ENCODE measurements around the gene ASNS. TPM values are rescaled to one million over a fixed set of nuclear protein-coding genes. Genes with fewer than 3 reads are reported as not detected.
"Not testable (repeated sequence)": the region's sequence is repeated elsewhere in the genome, so short reads cannot be mapped to it uniquely, and the experiment has no call there.

The ASNS gene
- total RNA-seq, result 4.3 TPM

GRCh38 chr7:97872025-97872669 is at the start of gene ASNS:
Gene ASNS (minus strand): TSS chr7:97872408. CDS start chr7:97869156, 3,252 bp downstream.
- DNase-seq (ENCODE audit: low read depth in 2 of 3, low spot score in 2 of 3), result peak; percentile 59 to 89 (median 88)

GRCh38 chr7:97921254-97921653 is 49.0 kb upstream of the ASNS start:
- DNase-seq (ENCODE audit: low read depth in 2 of 3, low spot score in 2 of 3), result not testable (repeated sequence)

GRCh38 chr7:97915267-97915666 is 43.1 kb upstream of the ASNS start:
- DNase-seq (ENCODE audit: low read depth in 2 of 3, low spot score in 2 of 3), result not testable (repeated sequence)

DNA sequence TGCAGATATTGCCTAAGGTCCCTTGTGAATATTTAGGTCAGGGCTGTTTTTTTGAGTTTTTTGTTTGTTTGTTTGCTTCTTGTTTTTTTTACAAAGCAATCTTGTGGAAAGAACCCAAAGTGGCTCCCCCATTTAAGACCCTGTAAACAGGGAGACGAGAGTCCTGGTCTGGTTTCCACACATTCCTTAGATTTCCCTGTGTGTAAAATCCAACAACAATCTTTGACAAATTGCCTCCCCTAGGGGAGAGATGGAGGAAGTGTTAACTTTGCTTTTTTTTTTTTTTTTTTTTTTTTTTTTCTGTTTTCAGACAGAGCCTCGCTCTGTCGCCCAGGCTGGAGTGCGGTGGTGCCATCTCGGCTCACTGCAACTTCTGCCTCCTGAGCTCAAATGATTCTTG is 40.1 kb upstream of the ASNS start:
- not testable (repeated sequence) for DNase-seq (ENCODE audit: low read depth in 2 of 3, low spot score in 2 of 3)

- DNase-seq (ENCODE audit: low read depth in 2 of 3, low spot score in 2 of 3), result not testable (repeated sequence)
Observed at GRCh38 chr7:97896893-97897292, 24.7 kb upstream of the ASNS start.

DNA sequence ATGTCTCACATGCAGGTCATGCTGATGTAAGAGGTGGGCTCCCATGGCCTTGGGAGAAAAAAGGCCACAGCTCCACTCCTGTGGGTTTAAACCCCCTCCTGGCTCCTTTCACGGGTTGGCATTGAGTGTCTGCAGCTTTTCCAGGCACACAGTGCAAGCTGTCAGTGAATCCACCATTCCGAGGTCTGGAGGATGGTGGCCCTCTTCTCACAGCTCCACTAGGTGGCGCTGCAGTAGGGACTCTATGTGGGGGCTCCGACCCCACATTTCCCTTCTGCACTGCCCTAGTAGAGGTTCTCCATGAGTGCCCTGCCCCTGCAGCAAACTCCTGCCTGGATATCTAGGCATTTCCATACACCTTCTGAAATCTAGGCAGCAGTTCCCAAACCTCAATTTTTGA is 19.5 kb upstream of the ASNS start:
- DNase-seq (ENCODE audit: low read depth in 2 of 3, low spot score in 2 of 3), result not testable (repeated sequence)

- not testable (repeated sequence) for DNase-seq (ENCODE audit: low read depth in 2 of 3, low spot score in 2 of 3)
Observed at GRCh38 chr7:97879527-97879926, 7.3 kb upstream of the ASNS start.

- not testable (repeated sequence) for DNase-seq (ENCODE audit: low read depth in 2 of 3, low spot score in 2 of 3)
Observed at GRCh38 chr7:97874894-97875293, 2.7 kb upstream of the ASNS start.

DNA sequence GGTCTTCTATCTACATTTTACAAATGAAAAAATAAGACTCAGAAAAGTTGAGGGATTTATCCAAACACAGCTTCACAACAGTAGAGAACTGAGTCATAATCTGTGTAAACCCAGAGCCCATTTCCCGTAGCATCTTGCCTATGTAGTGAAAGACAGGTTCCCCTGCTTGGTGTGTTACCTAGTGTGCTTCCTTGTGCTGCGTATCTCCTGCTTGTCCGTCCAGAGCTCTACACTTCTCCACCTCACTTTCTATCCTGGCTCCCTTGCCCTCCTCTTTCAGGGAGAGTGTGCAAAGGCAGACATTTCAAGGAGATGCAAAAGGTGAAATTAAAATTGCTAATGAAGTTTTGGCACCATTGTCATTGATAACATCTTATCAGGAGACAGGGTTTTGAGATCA is 1.4 kb upstream of the ASNS start:
- DNase-seq (ENCODE audit: low read depth in 2 of 3, low spot score in 2 of 3), result no peak

- DNase-seq (ENCODE audit: low read depth in 2 of 3, low spot score in 2 of 3), result peak in 2 of 3 donors; percentile 17 to 22
Observed at GRCh38 chr7:97871659-97872024, 566 bp downstream of the ASNS start.

GRCh38 chr7:97868788-97869187 is 3.4 kb downstream of the ASNS start:
- no peak for DNase-seq (ENCODE audit: low read depth in 2 of 3, low spot score in 2 of 3)

DNA sequence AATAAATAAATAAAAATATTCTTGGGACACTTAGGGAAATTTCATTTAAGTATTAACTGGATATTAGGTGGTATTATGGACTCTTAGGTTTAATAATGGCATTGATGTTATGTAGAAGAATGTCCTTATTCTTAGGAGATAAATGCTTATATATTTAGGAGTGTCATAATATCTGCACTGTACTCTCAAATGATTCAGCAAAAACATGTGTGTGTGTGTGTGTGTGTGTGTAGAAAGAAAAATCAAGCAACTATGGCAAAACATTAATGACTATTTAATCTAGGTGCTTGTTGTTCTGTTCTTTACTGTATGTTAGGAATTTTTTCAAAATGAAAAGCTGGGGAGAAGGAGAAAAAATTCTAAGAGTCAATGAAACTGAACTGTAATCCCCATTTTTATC is 3.9 kb downstream of the ASNS start:
- no peak for DNase-seq (ENCODE audit: low read depth in 2 of 3, low spot score in 2 of 3)

- DNase-seq (ENCODE audit: low read depth in 2 of 3, low spot score in 2 of 3), result no peak
Observed at GRCh38 chr7:97865104-97865503, 7.1 kb downstream of the ASNS start.

DNA sequence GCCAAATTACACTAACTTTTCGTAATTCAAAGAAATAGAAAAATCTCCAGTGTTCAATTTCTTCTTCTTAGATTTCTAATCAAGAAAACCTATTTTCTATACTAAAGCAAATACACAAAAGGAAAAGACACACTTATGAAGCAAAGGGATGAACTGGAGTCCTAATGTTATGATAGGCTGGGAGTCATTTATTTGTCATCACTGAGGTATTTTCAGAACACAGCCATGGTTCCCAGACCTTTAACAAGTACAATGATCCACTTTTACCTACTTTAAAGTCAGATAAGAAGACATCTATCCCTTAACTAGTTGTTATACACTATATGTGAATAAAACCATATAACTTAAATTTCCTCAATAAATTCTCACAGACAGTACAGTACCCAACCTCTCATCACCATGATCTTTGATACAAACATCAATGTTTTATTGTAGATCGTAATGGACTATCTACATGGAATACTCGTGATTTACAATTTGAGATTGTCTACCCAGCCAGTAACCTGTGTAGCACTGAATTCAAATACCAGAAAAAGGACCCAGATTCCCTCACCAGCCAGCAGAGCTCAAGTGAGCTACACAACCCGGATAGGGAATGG is 12.5 kb downstream of the ASNS start:
- DNase-seq (ENCODE audit: low read depth in 2 of 3, low spot score in 2 of 3), result no peak

GRCh38 chr7:97858221-97858620 is 14.0 kb downstream of the ASNS start:
- no peak for DNase-seq (ENCODE audit: low read depth in 2 of 3, low spot score in 2 of 3)

GRCh38 chr7:97857544-97857943 is 14.7 kb downstream of the ASNS start:
- no peak for DNase-seq (ENCODE audit: low read depth in 2 of 3, low spot score in 2 of 3)

DNA sequence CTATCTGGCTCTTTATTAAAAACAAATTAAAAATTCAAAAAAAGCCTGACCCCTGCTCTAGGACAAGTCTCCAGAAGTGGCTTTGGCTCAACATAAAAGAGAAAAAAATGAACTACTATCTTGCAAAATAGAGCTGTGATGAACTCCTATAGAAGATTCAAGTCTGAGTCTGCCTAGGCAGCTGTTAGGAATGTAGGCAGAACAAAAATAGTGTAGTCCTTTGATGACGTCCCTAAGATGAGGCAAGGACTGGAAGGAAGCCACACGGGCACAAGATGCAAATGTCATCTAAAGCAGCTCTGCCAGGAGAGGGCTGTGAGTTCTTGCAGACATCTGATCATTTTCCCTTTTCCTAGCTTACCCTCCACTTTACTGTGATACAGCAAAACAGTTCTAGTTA is 20.5 kb downstream of the ASNS start:
- no peak for DNase-seq (ENCODE audit: low read depth in 2 of 3, low spot score in 2 of 3)

- DNase-seq (ENCODE audit: low read depth in 2 of 3, low spot score in 2 of 3), result not testable (repeated sequence)
Observed at GRCh38 chr7:97850262-97851031, 21.8 kb downstream of the ASNS start.

GRCh38 chr7:97847791-97848190 is 24.4 kb downstream of the ASNS start:
- DNase-seq (ENCODE audit: low read depth in 2 of 3, low spot score in 2 of 3), result peak in 1 of 3 donors; percentile 72

DNA sequence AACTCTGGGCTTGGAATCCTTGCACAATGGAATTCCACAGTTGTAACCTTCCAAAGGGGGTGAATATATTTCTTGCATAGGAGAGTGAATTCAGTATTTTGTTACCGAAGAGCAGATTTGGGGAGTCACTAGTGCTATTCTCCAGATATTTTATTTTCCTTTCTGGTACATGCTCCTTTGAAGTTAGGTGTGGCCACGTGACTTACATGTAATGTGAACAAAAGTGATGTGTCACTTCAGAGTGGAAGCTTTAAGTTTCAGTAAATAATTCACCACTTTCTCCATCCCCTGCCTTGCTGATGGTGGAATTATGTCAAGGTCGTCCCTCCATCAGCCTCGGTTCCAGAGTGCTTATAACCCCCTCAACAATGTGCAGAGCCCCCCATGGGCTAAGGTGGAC is 25.3 kb downstream of the ASNS start:
- DNase-seq (ENCODE audit: low read depth in 2 of 3, low spot score in 2 of 3), result no peak

DNA sequence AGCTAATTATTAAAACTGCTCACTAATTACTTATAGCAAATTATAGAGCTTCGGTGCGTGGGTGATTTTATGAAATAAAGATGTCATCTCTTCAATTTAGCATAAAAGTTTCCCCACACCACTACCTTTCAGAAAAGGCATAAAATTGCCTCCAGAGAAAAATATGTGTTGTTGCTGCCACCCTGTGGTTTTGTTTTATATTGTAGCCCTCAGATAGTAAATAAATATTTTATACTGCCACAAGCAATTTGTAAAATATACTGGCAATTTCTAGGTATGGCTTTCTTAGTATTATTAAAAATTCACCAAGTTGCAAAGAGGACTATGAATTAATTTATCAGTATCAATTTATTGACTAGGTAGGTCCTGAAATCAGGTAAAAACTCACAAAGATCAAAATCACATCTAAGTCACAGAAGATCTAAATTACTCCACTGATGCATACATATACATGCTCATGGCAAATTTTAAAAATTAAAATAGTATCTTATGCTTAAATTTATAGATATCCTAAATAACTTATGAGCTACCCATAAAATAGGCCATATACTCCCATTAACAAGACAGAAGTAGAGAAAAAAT is 26.5 kb downstream of the ASNS start:
- peak in 2 of 3 donors; percentile 14 to 52 for DNase-seq (ENCODE audit: low read depth in 2 of 3, low spot score in 2 of 3)

Measured in hematopoietic multipotent progenitor cell (in vitro differentiated cells).